Left renal cortex interstitium (tissue), 4 donors: ENCODE data around the gene CTNNBL1. TPM values are rescaled to one million over a fixed set of nuclear protein-coding genes. Genes with fewer than 3 reads are reported as not detected.

Source experiments
- DNase-seq, 4 donors: peaks; one replicate each; pipeline ENCODE4 v3.0.0-alpha.2; 2013; ENCODE audit warnings: low read depth in 4 of 4, low spot score in 2 of 4, missing footprints in 1 of 4
- polyA plus RNA-seq, 4 donors: library from polyadenylated mRNA; unstranded; fragments of 120-200 nt; gene quantifications; one replicate each; pipeline ENCODE4 v1.2.1, GENCODE V29; 2013; ENCODE audit not compliant: insufficient read length in 4 of 4

CTNNBL1 gene
- polyA plus RNA-seq, 4 donors: 45.6 to 61.5 (median 53.0) TPM

GRCh38 chr20:37872161-37872560 lies 178.3 kb downstream of the CTNNBL1 start:
- DNase-seq: no peak

- no peak for DNase-seq
Measured at GRCh38 chr20:37873884-37874283, 180.1 kb downstream of the CTNNBL1 start.

GRCh38 chr20:37875460-37876175 lies 181.8 kb downstream of the CTNNBL1 start:
- DNase-seq: no peak

GRCh38 chr20:37876863-37877262 lies 183.0 kb downstream of the CTNNBL1 start:
- DNase-seq: no peak

- no peak for DNase-seq
Measured at GRCh38 chr20:37877832-37878772, 184.3 kb downstream of the CTNNBL1 start.

GRCh38 chr20:37878835-37879599 lies 185.2 kb downstream of the CTNNBL1 start:
- DNase-seq: no peak

- no peak for DNase-seq
Measured at GRCh38 chr20:37879843-37880242, 186.0 kb downstream of the CTNNBL1 start.

GRCh38 chr20:37880726-37881591 lies 187.1 kb downstream of the CTNNBL1 start:
- no peak for DNase-seq

GRCh38 chr20:37881601-37882343 lies 187.9 kb downstream of the CTNNBL1 start:
- DNase-seq: no peak

GRCh38 chr20:37882961-37883712 lies 189.3 kb downstream of the CTNNBL1 start:
- no peak for DNase-seq

GRCh38 chr20:37885042-37885441 lies 191.2 kb downstream of the CTNNBL1 start:
- DNase-seq: no peak

- DNase-seq: no peak
Measured at GRCh38 chr20:37885593-37886503, 192.0 kb downstream of the CTNNBL1 start.

GRCh38 chr20:37886851-37887297 lies 193.0 kb downstream of the CTNNBL1 start:
- DNase-seq: no peak

GRCh38 chr20:37888641-37889040 lies 194.8 kb downstream of the CTNNBL1 start:
- DNase-seq: no peak

GRCh38 chr20:37890108-37890507 lies 196.3 kb downstream of the CTNNBL1 start:
- no peak for DNase-seq

- DNase-seq: no peak
Measured at GRCh38 chr20:37890643-37891042, 196.8 kb downstream of the CTNNBL1 start.

- no peak for DNase-seq
Measured at GRCh38 chr20:37892001-37892400, 198.2 kb downstream of the CTNNBL1 start.
